HepG2 (cell line): ENCODE measurements around the gene VPS13C. TPM values are rescaled to one million over a fixed set of nuclear protein-coding genes. Genes with fewer than 3 reads are reported as not detected.

Experiments
- AGO2 ChIP-seq: fragments of 200-400 bp; formaldehyde crosslinking; optimal IDR thresholded peaks from 2 replicates; pipeline ENCODE3; 2017; ENCODE audit warnings: mild to moderate bottlenecking, low read depth, low read length, moderate library complexity
- DNMT1 ChIP-seq: sonication (generic); formaldehyde crosslinking; IDR thresholded peaks from 2 replicates; pipeline ENCODE4 v1.5.1; 2020; ENCODE audit warnings: mild to moderate bottlenecking, missing genetic modification reagents
- E2F5 ChIP-seq: sonication (generic); formaldehyde crosslinking; conservative IDR thresholded peaks from 2 replicates; pipeline ENCODE4 v1.4.0; 2020; ENCODE audit warnings: missing genetic modification reagents
- HNRNPUL1 ChIP-seq: fragments of 200-400 bp; formaldehyde crosslinking; IDR thresholded peaks from 2 replicates; pipeline ENCODE4 v1.6.1; 2017; ENCODE audit warnings: low read depth, mild to moderate bottlenecking, low read length, moderate library complexity
- KLF15 ChIP-seq: sonication (generic); formaldehyde crosslinking; IDR thresholded peaks from 2 replicates; pipeline ENCODE4 v1.8.1; 2023; ENCODE audit warnings: borderline replicate concordance, mild to moderate bottlenecking, inconsistent platforms, missing genetic modification reagents, mixed read lengths
- MAZ ChIP-seq, 2 experiments: sonication (generic) in 1 of 2; formaldehyde crosslinking in 1 of 2; IDR thresholded peaks; 2 replicates each; pipeline versions ENCODE4 v1.5.0 to v1.6.1; 2012 to 2020; ENCODE audit warnings: low read depth in 2 of 2, mild to moderate bottlenecking in 2 of 2, borderline replicate concordance in 1 of 2, improper control_type of control experiment in 1 of 2, low read length in 1 of 2, missing genetic modification reagents in 1 of 2, moderate library complexity in 1 of 2
- MTA3 ChIP-seq: sonication (generic); formaldehyde crosslinking; IDR thresholded peaks from 2 replicates; pipeline ENCODE4 v1.4.0; 2020; ENCODE audit warnings: missing genetic modification reagents
- NFYB ChIP-seq: sonication (generic); formaldehyde crosslinking; IDR thresholded peaks from 2 replicates; pipeline ENCODE4 v1.4.0; 2020; ENCODE audit warnings: missing genetic modification reagents
- PAF1 ChIP-seq: IDR thresholded peaks from 2 replicates; pipeline ENCODE4 v1.6.1; 2016; ENCODE audit warnings: missing genetic modification reagents, missing compliant biosample characterization
- PLSCR1 ChIP-seq: sonication (generic); formaldehyde crosslinking; IDR thresholded peaks from 2 replicates; pipeline ENCODE4 v1.5.0; 2020; ENCODE audit warnings: missing genetic modification reagents, mild to moderate bottlenecking, borderline replicate concordance
- RBM39 ChIP-seq: fragments of 200-400 bp; formaldehyde crosslinking; IDR thresholded peaks from one replicate; pipeline ENCODE4 v1.6.1; 2018; ENCODE audit warnings: antibody characterized with exemption, mild to moderate bottlenecking, low read depth, low read length; ENCODE audit not compliant: poor library complexity, severe bottlenecking
- SP5 ChIP-seq: IDR thresholded peaks from 2 replicates; pipeline ENCODE4 v1.6.1; 2016; ENCODE audit warnings: low read depth, borderline replicate concordance
- TAF15 ChIP-seq: fragments of 200-400 bp; formaldehyde crosslinking; IDR thresholded peaks from one replicate; pipeline ENCODE4 v1.6.1; 2018; ENCODE audit warnings: mild to moderate bottlenecking, low read depth, low read length; ENCODE audit not compliant: poor library complexity, severe bottlenecking
- TBX3 ChIP-seq: fragments of 450-650 bp; IDR thresholded peaks from 2 replicates; pipeline ENCODE4 v1.6.1; 2017; ENCODE audit warnings: antibody characterized with exemption, mild to moderate bottlenecking, inconsistent platforms, borderline replicate concordance
- ZBTB7B ChIP-seq: sonication (generic); formaldehyde crosslinking; IDR thresholded peaks from 2 replicates; pipeline ENCODE4 v1.4.0; 2020; ENCODE audit warnings: missing genetic modification reagents
- ZFP1 ChIP-seq: IDR thresholded peaks from 2 replicates; pipeline ENCODE4 v1.6.1; 2016
- ZNF292 ChIP-seq: sonication (generic); formaldehyde crosslinking; IDR thresholded peaks from 2 replicates; pipeline ENCODE4 v1.8.1; 2022; ENCODE audit warnings: mild to moderate bottlenecking, low read depth, missing genetic modification reagents, borderline replicate concordance
- ZNF644 ChIP-seq: IDR thresholded peaks from 2 replicates; pipeline ENCODE4 v1.6.1; 2016; ENCODE audit warnings: low read depth
- ZNF776 ChIP-seq: sonication (generic); formaldehyde crosslinking; IDR thresholded peaks from 2 replicates; pipeline ENCODE4 v1.4.0; 2020; ENCODE audit warnings: mild to moderate bottlenecking, missing genetic modification reagents
- ZNF780A ChIP-seq: sonication (generic); formaldehyde crosslinking; IDR thresholded peaks from 2 replicates; pipeline ENCODE4 v1.8.0; 2022; ENCODE audit warnings: mild to moderate bottlenecking, missing genetic modification reagents, moderate library complexity
- ZSCAN29 ChIP-seq: sonication (generic); formaldehyde crosslinking; conservative IDR thresholded peaks from 2 replicates; pipeline ENCODE4 v1.4.0; 2020; ENCODE audit warnings: mild to moderate bottlenecking, missing genetic modification reagents
- polyA plus RNA-seq, 8 experiments: library from polyadenylated mRNA; depleted of rRNA in 3 of 8; stranded (reverse) in 7 of 8; unstranded in 1 of 8; fragments of >200 nt; fragmentation: Illumina TruSeq in 4 of 8; extraction: Trizol in 4 of 8; gene quantifications; 2 replicates each; pipeline versions ENCODE4 v1.2.1 to v1.2.3, GENCODE V29; 2011 to 2016; ENCODE audit warnings: low read depth in 4 of 8, missing spikeins in 1 of 8, mixed read lengths in 1 of 8; ENCODE audit not compliant: insufficient read depth in 1 of 8
- total RNA-seq, 5 experiments: library from RNA; depleted of rRNA; stranded (reverse); fragments of >200 nt; fragmentation: Illumina TruSeq; extraction: Trizol; gene quantifications; 2 replicates each; pipeline ENCODE4 v1.2.3, GENCODE V29; 2016; ENCODE audit warnings: low read depth in 1 of 5
- TF ChIP-seq, protein P1 (sequence below): IDR thresholded peaks from 2 replicates; pipeline ENCODE4 v1.6.1; 2012; ENCODE audit warnings: low read length, improper control_type of control experiment
- TF ChIP-seq, protein P2 (sequence below): sonication (generic); formaldehyde crosslinking; IDR thresholded peaks from 2 replicates; pipeline ENCODE4 v1.8.1; 2022; ENCODE audit warnings: mild to moderate bottlenecking, missing genetic modification reagents

The VPS13C gene
- total and polyA plus RNA-seq, 2 of the 13 experiments (the other 11 are each of a cell fraction or from before 2014, with no cell fraction given) = 10.9 to 26.8 TPM

DNA sequence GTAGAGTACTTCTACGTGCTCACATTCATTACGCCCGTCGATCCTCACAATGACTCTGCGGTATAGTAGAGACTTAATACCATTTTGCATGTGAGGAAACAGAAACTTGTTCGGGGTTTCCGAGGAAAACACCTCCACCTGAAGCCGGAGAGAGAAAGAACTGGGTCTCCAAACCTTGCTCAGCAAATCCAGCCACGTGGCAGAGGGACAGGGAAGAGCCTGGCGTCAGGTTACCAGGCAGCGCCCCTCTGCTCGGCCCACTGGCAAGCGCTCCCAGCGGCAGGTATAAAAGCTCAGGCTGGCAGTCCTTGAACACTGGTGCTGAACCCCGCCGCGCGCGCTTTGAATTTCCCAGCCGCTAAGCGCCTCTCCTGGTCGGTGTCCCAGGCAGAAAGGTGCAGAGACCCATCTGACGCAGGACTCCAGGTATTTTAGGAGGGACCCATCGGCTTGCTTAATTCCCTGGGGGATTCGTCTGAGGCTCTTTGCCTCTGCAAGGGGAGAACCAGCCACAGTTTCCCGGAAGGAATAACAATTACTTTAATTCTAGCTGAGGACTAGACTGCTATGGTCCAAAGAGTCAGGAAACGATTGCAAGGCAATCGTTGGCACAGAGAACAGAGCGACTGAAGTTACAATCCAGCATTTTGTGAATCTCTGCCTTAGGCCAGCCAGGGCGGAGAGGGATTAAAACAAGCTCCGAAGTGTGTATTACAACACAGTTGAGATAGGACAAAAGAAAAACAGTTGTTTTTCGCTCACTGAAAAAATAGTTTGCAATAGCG lies 6.6 kb upstream of the VPS13C start, which contains the start of gene C2CD4A (continued):
- TF ChIP-seq MTA3 (CRISPR knock-in tag) (no peak), TAF15 (no peak), E2F5 (CRISPR knock-in tag) (peak; percentile 93), AGO2 (no peak), MAZ (IDR thresholded peaks at IDR 0.05; ENCODE audit: borderline replicate concordance, low read depth, low read length) (no peak), MAZ (CRISPR knock-in tag; IDR thresholded peaks at IDR 0.05; ENCODE audit: low read depth) (0 out of 2 replicates have a peak, but pooled peaks have one; percentile 36), ZNF776 (CRISPR knock-in tag) (no peak), ZFP1 (CRISPR knock-in tag) (no peak; the same call in 1 of the 2 replicates), PLSCR1 (CRISPR knock-in tag) (no peak), HNRNPUL1 (no peak), DNMT1 (CRISPR knock-in tag) (no peak), ZNF780A (no peak), KLF15 (CRISPR knock-in tag) (no peak), ZNF644 (CRISPR knock-in tag) (0 out of 2 replicates have a peak, but pooled peaks have one; percentile 22), SP5 (CRISPR knock-in tag) (no peak), ZBTB7B (CRISPR knock-in tag) (peak; percentile 73; the same call in 1 of the 2 replicates), TBX3 (no peak), NFYB (peak; percentile 68), ZNF292 (CRISPR knock-in tag) (0 out of 2 replicates have a peak, but pooled peaks have one; percentile 24), RBM39 (no peak), ZSCAN29 (CRISPR knock-in tag) (0 out of 2 replicates have a peak, but pooled peaks have one; percentile 55), PAF1 (CRISPR knock-in tag) (no peak)
- TF ChIP-seq, protein P1, sequence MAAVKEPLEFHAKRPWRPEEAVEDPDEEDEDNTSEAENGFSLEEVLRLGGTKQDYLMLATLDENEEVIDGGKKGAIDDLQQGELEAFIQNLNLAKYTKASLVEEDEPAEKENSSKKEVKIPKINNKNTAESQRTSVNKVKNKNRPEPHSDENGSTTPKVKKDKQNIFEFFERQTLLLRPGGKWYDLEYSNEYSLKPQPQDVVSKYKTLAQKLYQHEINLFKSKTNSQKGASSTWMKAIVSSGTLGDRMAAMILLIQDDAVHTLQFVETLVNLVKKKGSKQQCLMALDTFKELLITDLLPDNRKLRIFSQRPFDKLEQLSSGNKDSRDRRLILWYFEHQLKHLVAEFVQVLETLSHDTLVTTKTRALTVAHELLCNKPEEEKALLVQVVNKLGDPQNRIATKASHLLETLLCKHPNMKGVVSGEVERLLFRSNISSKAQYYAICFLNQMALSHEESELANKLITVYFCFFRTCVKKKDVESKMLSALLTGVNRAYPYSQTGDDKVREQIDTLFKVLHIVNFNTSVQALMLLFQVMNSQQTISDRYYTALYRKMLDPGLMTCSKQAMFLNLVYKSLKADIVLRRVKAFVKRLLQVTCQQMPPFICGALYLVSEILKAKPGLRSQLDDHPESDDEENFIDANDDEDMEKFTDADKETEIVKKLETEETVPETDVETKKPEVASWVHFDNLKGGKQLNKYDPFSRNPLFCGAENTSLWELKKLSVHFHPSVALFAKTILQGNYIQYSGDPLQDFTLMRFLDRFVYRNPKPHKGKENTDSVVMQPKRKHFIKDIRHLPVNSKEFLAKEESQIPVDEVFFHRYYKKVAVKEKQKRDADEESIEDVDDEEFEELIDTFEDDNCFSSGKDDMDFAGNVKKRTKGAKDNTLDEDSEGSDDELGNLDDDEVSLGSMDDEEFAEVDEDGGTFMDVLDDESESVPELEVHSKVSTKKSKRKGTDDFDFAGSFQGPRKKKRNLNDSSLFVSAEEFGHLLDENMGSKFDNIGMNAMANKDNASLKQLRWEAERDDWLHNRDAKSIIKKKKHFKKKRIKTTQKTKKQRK = no peak
- TF ChIP-seq, protein P2, sequence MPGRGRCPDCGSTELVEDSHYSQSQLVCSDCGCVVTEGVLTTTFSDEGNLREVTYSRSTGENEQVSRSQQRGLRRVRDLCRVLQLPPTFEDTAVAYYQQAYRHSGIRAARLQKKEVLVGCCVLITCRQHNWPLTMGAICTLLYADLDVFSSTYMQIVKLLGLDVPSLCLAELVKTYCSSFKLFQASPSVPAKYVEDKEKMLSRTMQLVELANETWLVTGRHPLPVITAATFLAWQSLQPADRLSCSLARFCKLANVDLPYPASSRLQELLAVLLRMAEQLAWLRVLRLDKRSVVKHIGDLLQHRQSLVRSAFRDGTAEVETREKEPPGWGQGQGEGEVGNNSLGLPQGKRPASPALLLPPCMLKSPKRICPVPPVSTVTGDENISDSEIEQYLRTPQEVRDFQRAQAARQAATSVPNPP (CRISPR knock-in tag) = no peak
